22Rv1 (cell line): ENCODE results near the gene TCEAL3.
"Not testable (repeated sequence)": the region's sequence is repeated elsewhere in the genome, so short reads cannot be mapped to it uniquely, and the experiment has no call there.

Experiments used
- H3K27ac ChIP-seq: fragments of 450-650 bp; 2 replicates; pipeline ENCODE4 v1.5.1; 2017
- CTCF ChIP-seq: fragments of 450-650 bp; IDR thresholded peaks from 2 replicates; pipeline ENCODE4 v1.5.1; 2017; ENCODE audit warnings: mild to moderate bottlenecking
- ZFX ChIP-seq: fragments of 450-650 bp; IDR thresholded peaks from 2 replicates; pipeline ENCODE4 v1.6.1; 2017; ENCODE audit warnings: antibody characterized with exemption, borderline replicate concordance

TCEAL3 gene

GRCh38 chrX:103573202-103573601, 34.6 kb upstream of the TCEAL3 start:
- no peak overlapping the region for H3K27ac ChIP-seq

DNA sequence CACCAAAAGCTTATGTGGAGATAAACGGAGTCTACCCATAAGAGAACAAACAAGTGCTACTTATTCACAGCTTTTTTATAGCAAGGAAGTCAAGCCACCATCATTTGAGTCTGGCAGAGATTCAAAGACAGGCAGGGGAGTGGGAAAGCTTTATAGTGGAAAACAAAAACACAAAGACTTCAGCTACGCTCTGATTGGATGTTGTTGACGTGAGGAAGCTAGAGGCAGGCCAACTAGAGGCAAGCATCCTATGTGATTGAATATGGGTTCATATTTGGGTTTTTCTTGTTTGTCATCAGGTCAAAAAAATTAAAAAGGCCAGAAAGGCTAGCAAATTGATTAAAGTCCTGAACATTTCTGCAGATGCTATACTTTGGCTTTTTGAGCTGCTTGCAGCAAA, 23.2 kb upstream of the TCEAL3 start:
- TF ChIP-seq CTCF: no peak
- TF ChIP-seq ZFX: no peak
- H3K27ac ChIP-seq: no peak overlapping the region

More at GRCh38 chrX:103573202-103573601, 34.6 kb upstream of the TCEAL3 start:
- TF ChIP-seq CTCF: no peak

- no peak for TF ChIP-seq ZFX
- no peak for TF ChIP-seq CTCF
- H3K27ac ChIP-seq: peak within 1 kb of the TSS; percentile 46
These were observed 22.1 kb upstream of the TCEAL3 start, which contains the start of gene TCEAL4 for GRCh38 chrX:103585411-103586313. Gene TCEAL4 (plus strand): TSS chrX:103585515. CDS start chrX:103586676, 1,161 bp downstream.

- TF ChIP-seq CTCF (no peak), ZFX (no peak)
- peak overlapping the region; percentile 46 for H3K27ac ChIP-seq
These were observed 21.5 kb upstream of the TCEAL3 start for GRCh38 chrX:103586314-103586646.

DNA sequence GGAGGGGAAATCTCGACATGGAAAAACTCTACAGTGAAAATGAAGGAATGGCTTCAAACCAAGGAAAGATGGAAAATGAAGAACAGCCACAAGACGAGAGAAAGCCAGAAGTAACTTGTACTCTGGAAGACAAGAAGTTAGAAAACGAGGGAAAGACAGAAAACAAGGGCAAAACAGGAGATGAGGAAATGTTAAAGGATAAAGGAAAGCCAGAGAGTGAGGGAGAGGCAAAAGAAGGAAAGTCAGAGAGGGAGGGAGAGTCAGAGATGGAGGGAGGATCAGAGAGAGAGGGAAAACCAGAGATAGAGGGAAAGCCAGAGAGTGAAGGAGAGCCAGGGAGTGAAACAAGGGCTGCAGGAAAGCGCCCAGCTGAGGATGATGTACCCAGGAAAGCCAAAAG, 21.1 kb upstream of the TCEAL3 start:
- TF ChIP-seq CTCF: no peak
- no peak for TF ChIP-seq ZFX
- peak overlapping the region; percentile 46 for H3K27ac ChIP-seq

DNA sequence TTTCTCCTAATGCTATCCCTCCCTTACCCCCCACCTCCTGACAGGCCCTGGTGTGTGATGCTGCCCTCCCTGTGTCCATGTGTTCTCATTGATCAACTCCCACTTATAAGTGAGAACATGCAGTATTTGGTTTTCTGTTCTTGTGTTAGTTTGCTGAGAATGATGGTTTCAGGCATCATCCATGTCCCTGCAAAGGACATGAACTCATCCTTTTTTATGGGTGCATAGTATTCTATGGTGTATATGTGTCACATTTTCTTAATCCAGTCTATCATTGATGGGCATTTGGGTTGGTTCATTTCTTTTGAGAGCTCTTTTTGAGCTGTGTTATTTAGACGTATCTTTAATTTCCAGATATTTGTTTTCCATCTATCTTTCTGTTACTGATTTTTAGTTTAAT, 15.5 kb upstream of the TCEAL3 start:
- not testable (repeated sequence) for H3K27ac ChIP-seq

DNA sequence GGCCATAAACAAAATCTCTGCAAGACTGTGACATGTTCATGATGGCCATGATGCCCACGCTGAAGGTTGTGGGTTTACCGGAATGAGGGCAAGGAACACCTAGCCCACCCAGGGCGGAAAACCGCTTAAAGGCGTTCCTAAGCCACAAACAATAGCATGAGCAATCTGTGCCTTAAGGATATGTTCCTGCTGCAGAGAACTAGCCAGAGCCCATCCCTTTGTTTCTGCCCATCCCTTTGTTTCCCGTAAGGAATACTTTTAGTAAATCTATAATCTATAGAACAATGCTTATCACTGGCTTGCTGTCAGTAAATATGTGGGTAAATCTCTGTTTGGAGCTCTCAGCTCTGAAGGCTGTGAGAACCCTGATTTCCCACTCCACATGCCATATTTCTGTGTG, 12.6 kb upstream of the TCEAL3 start:
- not testable (repeated sequence) for H3K27ac ChIP-seq

GRCh38 chrX:103608306-103608963, 672 bp downstream of the TCEAL3 start:
- TF ChIP-seq ZFX: no peak
- no peak for TF ChIP-seq CTCF
- H3K27ac ChIP-seq: peak overlapping the region; percentile 44
